Heart left ventricle (tissue), 13 donors: ENCODE measurements around the gene CREB3L1.

Experiments used
- CTCF ChIP-seq, 12 donors: fragments of 200-600 bp; sonication (generic) in 4 of 12; IDR thresholded peaks; one replicate each; pipeline versions ENCODE4 v1.5.0 to v1.8.0; 2018 to 2022; ENCODE audit warnings: antibody characterized with exemption in 12 of 12, mild to moderate bottlenecking in 5 of 12
- POLR2A ChIP-seq, 2 donors: fragments of 450-650 bp; IDR thresholded peaks; one replicate each; pipeline ENCODE4 v1.6.1; 2017; ENCODE audit warnings: antibody characterized with exemption in 2 of 2, mild to moderate bottlenecking in 2 of 2, moderate library complexity in 2 of 2
- donor health status: ischemic (EF 13 %, LVEDD 7.1; RV severe dilation, severe dysfunction).
- donor health status: DM: no; HTN: yes; CAD: no.
- donor health status: DM: no; HTN: no; CAD: no.
- donor health status: ischemic (EF 25% LVEDD 6.9; RV normal size, moderate dysfunction).
- donor health status: ischemic (EF 25% LVEDD 5.7; RV mildly dilated, moderate dysfunction).
- donor health status: ischemic (EF 35%, LVEDD 5.7; RV mildly dilated, moderate dysfunction).
- donor health status: nonischemic (EF 11% LVEDD 7.7; RV severe dilation, severe dysfunction).
- donor health status: DM: yes; HTN: yes; CAD: no.
- donor health status: PGD.
- donor health status: ischemic (EF 29% LVEDD 5.4; RV normal size, mild dysfunction).
- donor health status: nonischemic (EF 23%, LVEDD 6.1; RV moderate dilation, normal function).

GRCh38 chr11:46273511-46274205 is 3.8 kb upstream of the CREB3L1 start:
- TF ChIP-seq CTCF (IDR thresholded peaks at IDR 0.05) (no peak), POLR2A (IDR thresholded peaks at IDR 0.05) (no peak)
